Measurements from ENCODE around the gene SUMO4.

DNA sequence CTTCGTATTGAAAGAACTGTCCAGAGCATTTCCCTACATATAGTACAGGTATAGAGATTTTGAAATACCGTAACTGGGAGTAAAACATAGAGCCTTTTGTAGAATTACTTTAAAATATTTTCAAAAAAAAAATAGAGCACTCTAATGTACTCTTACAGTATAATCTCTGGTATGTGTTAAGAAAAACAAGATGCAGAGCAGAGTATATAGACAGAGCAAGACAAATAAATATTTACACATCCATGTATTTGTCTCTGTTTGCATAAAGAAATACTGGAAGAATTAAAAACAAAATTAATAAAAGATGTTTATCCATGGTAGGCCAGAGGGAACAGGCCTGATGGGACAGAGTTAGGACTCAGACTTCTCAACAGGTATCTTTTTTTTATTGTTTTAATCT is 28.0 kb upstream of the SUMO4 start:
- TF ChIP-seq, protein P1, sequence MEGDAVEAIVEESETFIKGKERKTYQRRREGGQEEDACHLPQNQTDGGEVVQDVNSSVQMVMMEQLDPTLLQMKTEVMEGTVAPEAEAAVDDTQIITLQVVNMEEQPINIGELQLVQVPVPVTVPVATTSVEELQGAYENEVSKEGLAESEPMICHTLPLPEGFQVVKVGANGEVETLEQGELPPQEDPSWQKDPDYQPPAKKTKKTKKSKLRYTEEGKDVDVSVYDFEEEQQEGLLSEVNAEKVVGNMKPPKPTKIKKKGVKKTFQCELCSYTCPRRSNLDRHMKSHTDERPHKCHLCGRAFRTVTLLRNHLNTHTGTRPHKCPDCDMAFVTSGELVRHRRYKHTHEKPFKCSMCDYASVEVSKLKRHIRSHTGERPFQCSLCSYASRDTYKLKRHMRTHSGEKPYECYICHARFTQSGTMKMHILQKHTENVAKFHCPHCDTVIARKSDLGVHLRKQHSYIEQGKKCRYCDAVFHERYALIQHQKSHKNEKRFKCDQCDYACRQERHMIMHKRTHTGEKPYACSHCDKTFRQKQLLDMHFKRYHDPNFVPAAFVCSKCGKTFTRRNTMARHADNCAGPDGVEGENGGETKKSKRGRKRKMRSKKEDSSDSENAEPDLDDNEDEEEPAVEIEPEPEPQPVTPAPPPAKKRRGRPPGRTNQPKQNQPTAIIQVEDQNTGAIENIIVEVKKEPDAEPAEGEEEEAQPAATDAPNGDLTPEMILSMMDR (IDR thresholded peaks at IDR 0.05), result no peak
- no peak for TF ChIP-seq POLR2A (IDR thresholded peaks at IDR 0.05)
